T-helper 17 cell (primary cell): Measurements from ENCODE around the gene PSIP1. TPM values are rescaled to one million over a fixed set of nuclear protein-coding genes. Genes with fewer than 3 reads are reported as not detected.
"Not testable (repeated sequence)": the region's sequence is repeated elsewhere in the genome, so short reads cannot be mapped to it uniquely, and the experiment has no call there.

Source experiments
- ATAC-seq: fragments of 150-1000 bp; cut with Tn5 transposase; 2 replicates; pipeline ENCODE4 v1.10.0; 2021; ENCODE audit warnings: mild to moderate bottlenecking, moderate library complexity
- DNase-seq, 3 donors: peaks; one replicate each; pipeline versions ENCODE4 v3.0.0 to v3.0.0-alpha.2; 2020 to 2021
- H3K9me3 ChIP-seq: one replicate; pipeline ENCODE4 v1.7.0; 2013; ENCODE audit warnings: low read length, mild to moderate bottlenecking; ENCODE audit not compliant: control insufficient read depth, poor library complexity, severe bottlenecking
- H3K27ac Mint-ChIP-seq: one replicate; pipeline ENCODE4 v1.8.0; 2022; ENCODE audit warnings: mild to moderate bottlenecking, moderate library complexity, mixed read lengths
- H3K27me3 Mint-ChIP-seq: one replicate; pipeline ENCODE4 v1.8.0; 2022; ENCODE audit warnings: mixed read lengths
- H3K36me3 Mint-ChIP-seq: one replicate; pipeline ENCODE4 v1.8.0; 2022; ENCODE audit warnings: low read depth, mixed read lengths
- H3K4me1 Mint-ChIP-seq: one replicate; pipeline ENCODE4 v1.8.0; 2022; ENCODE audit warnings: mild to moderate bottlenecking, mixed read lengths
- H3K4me3 Mint-ChIP-seq: one replicate; pipeline ENCODE4 v1.8.0; 2022; ENCODE audit warnings: mild to moderate bottlenecking, moderate library complexity, mixed read lengths
- total RNA-seq, 4 donors: library from RNA in 2 of 4; stranded (reverse) in 2 of 4; gene quantifications; one replicate each; pipeline ENCODE4 v1.2.3 and lab custom pipeline; 2022 to 2026

Gene PSIP1
- total RNA-seq, 2 donors from 2014 or later, result 115 to 117 TPM

GRCh38 chr9:15441841-15442240 is 68.9 kb downstream of the PSIP1 start:
- ATAC-seq, H3K36me3 Mint-ChIP-seq, H3K9me3 ChIP-seq, H3K27me3 Mint-ChIP-seq, DNase-seq, H3K4me3 Mint-ChIP-seq, H3K27ac Mint-ChIP-seq: not testable (repeated sequence)
- peaks cover 17% of the 10 kb centered on the region for H3K4me1 Mint-ChIP-seq

GRCh38 chr9:15438891-15439290 is 71.9 kb downstream of the PSIP1 start:
- Mint-ChIP-seq H3K4me1 (peaks cover 22% of the 10 kb centered on the region), H3K27me3 (no peaks in the 10 kb centered on the region), H3K27ac (peak overlapping the region; percentile 63), H3K4me3 (no peak overlapping the region), H3K36me3 (peaks cover 10% of the 10 kb centered on the region)
- no peak for DNase-seq
- ATAC-seq, result no peak
- no peaks in the 10 kb centered on the region for H3K9me3 ChIP-seq

GRCh38 chr9:15433661-15434060 is 77.1 kb downstream of the PSIP1 start:
- peaks cover 43% of the 10 kb centered on the region for H3K4me1 Mint-ChIP-seq
- peak overlapping the region; percentile 4 for H3K27ac Mint-ChIP-seq
- H3K9me3 ChIP-seq, result no peaks in the 10 kb centered on the region
- H3K27me3 Mint-ChIP-seq, result no peaks in the 10 kb centered on the region
- ATAC-seq, result no peak
- peaks cover 15% of the 10 kb centered on the region for H3K36me3 Mint-ChIP-seq
- no peak for DNase-seq
- H3K4me3 Mint-ChIP-seq, result no peak overlapping the region

- Mint-ChIP-seq H3K36me3 (peaks cover 18% of the 10 kb centered on the region), H3K4me1 (peaks cover 44% of the 10 kb centered on the region), H3K27ac (peak overlapping the region; percentile 4), H3K4me3 (no peak overlapping the region), H3K27me3 (no peaks in the 10 kb centered on the region)
- no peak for ATAC-seq
- DNase-seq, result no peak
- no peaks in the 10 kb centered on the region for H3K9me3 ChIP-seq
Measured at GRCh38 chr9:15433191-15433590, 77.6 kb downstream of the PSIP1 start.

GRCh38 chr9:15430920-15431844 is 79.6 kb downstream of the PSIP1 start:
- peaks cover 40% of the 10 kb centered on the region for H3K4me1 Mint-ChIP-seq
- no peaks in the 10 kb centered on the region for H3K9me3 ChIP-seq
- no peak for ATAC-seq
- H3K27me3 Mint-ChIP-seq, result no peaks in the 10 kb centered on the region
- DNase-seq, result no peak
- H3K36me3 Mint-ChIP-seq, result peaks cover 16% of the 10 kb centered on the region
- H3K4me3 Mint-ChIP-seq, result peak overlapping the region; percentile 49
- H3K27ac Mint-ChIP-seq, result peak overlapping the region; percentile 88

GRCh38 chr9:15427702-15428101 is 83.1 kb downstream of the PSIP1 start:
- not testable (repeated sequence) for H3K9me3 ChIP-seq, ATAC-seq, DNase-seq, H3K4me3 Mint-ChIP-seq, H3K27me3 Mint-ChIP-seq
- Mint-ChIP-seq H3K4me1 (peaks cover 46% of the 10 kb centered on the region), H3K36me3 (peaks cover 11% of the 10 kb centered on the region), H3K27ac (peak overlapping the region; percentile 88)

- Mint-ChIP-seq H3K4me3 (peak overlapping the region; percentile 33), H3K36me3 (peaks cover 11% of the 10 kb centered on the region), H3K27me3 (no peaks in the 10 kb centered on the region), H3K4me1 (peaks cover 47% of the 10 kb centered on the region), H3K27ac (no peak overlapping the region)
- ATAC-seq (no peak), DNase-seq (no peak)
- H3K9me3 ChIP-seq, result no peaks in the 10 kb centered on the region
Measured at GRCh38 chr9:15426019-15426418, 84.8 kb downstream of the PSIP1 start.

GRCh38 chr9:15423231-15423985 is 87.4 kb downstream of the PSIP1 start:
- peaks cover 30% of the 10 kb centered on the region for H3K4me1 Mint-ChIP-seq
- ATAC-seq (peak; percentile 1), DNase-seq (no peak)
- H3K9me3 ChIP-seq, result no peaks in the 10 kb centered on the region
- peaks cover 5% of the 10 kb centered on the region for H3K27me3 Mint-ChIP-seq
- H3K4me3 Mint-ChIP-seq, result peak overlapping the region; percentile 91
- H3K36me3 Mint-ChIP-seq, result peaks cover 4% of the 10 kb centered on the region
- H3K27ac Mint-ChIP-seq, result peak overlapping the region; percentile 96

- Mint-ChIP-seq H3K27ac (peak within 1 kb of the TSS; percentile 96), H3K36me3 (peaks cover 4% of the 10 kb centered on the region), H3K4me1 (peaks cover 27% of the 10 kb centered on the region), H3K27me3 (peaks cover 7% of the 10 kb centered on the region), H3K4me3 (peak within 1 kb of the TSS; percentile 91)
- DNase-seq (peak; percentile 85 to 90 (median 89)), ATAC-seq (peak; percentile 98)
- no peaks in the 10 kb centered on the region for H3K9me3 ChIP-seq
Measured at GRCh38 chr9:15422372-15423230, 88.2 kb downstream of the PSIP1 start, which contains the start of gene SNAPC3. SNAPC3 (plus strand) TSS chr9:15422876; CDS start chr9:15422880, 4 bp downstream.

GRCh38 chr9:15421990-15422371 is 88.8 kb downstream of the PSIP1 start:
- no peaks in the 10 kb centered on the region for H3K9me3 ChIP-seq
- peaks cover 7% of the 10 kb centered on the region for H3K27me3 Mint-ChIP-seq
- H3K4me3 Mint-ChIP-seq, result peak overlapping the region; percentile 91
- ATAC-seq, result no peak
- peaks cover 4% of the 10 kb centered on the region for H3K36me3 Mint-ChIP-seq
- peaks cover 27% of the 10 kb centered on the region for H3K4me1 Mint-ChIP-seq
- H3K27ac Mint-ChIP-seq, result peak overlapping the region; percentile 96
- no peak for DNase-seq

GRCh38 chr9:15421532-15421931 is 89.2 kb downstream of the PSIP1 start:
- DNase-seq, result no peak
- no peaks in the 10 kb centered on the region for H3K9me3 ChIP-seq
- Mint-ChIP-seq H3K4me1 (peaks cover 27% of the 10 kb centered on the region), H3K27ac (no peak overlapping the region), H3K27me3 (peaks cover 7% of the 10 kb centered on the region), H3K36me3 (peaks cover 6% of the 10 kb centered on the region), H3K4me3 (no peak overlapping the region)
- no peak for ATAC-seq

- Mint-ChIP-seq H3K27ac (no peak overlapping the region), H3K36me3 (peaks cover 3% of the 10 kb centered on the region), H3K4me1 (peaks cover 21% of the 10 kb centered on the region), H3K4me3 (no peak overlapping the region), H3K27me3 (peaks cover 7% of the 10 kb centered on the region)
- H3K9me3 ChIP-seq, result no peaks in the 10 kb centered on the region
- no peak for ATAC-seq
- DNase-seq, result no peak
Measured at GRCh38 chr9:15420796-15421195, 90.0 kb downstream of the PSIP1 start.
